Natural killer cell (primary cell): ENCODE results near the gene PRKG1. TPM values are rescaled to one million over a fixed set of nuclear protein-coding genes. Genes with fewer than 3 reads are reported as not detected.

Experiments used
- ATAC-seq, 3 donors: fragments of 150-1000 bp in 2 of 3; fragments of 200-7000 bp in 1 of 3; cut with Tn5 transposase; 1 replicate in 1 of 3; 2 replicates in 2 of 3; pipeline ENCODE4 v1.10.0; 2021; ENCODE audit warnings: mild to moderate bottlenecking in 2 of 3, moderate library complexity in 2 of 3
- DNase-seq, 2 donors: peaks; one replicate each; pipeline versions ENCODE4 v3.0.0 to v3.0.0-alpha.2; 2013 to 2021; ENCODE audit warnings: mixed read lengths in 1 of 2
- H3K27ac ChIP-seq: one replicate; pipeline ENCODE4 v1.5.1; 2013; ENCODE audit warnings: mild to moderate bottlenecking, low read length
- H3K27me3 ChIP-seq: one replicate; pipeline ENCODE4 v1.6.1; 2013; ENCODE audit warnings: low read length; ENCODE audit not compliant: control insufficient read depth, insufficient read depth
- H3K36me3 ChIP-seq: one replicate; pipeline ENCODE4 v1.6.1; 2013; ENCODE audit warnings: low read length; ENCODE audit not compliant: control insufficient read depth, insufficient read depth
- H3K4me1 ChIP-seq: one replicate; pipeline ENCODE4 v1.6.1; 2013; ENCODE audit warnings: low read length; ENCODE audit not compliant: control insufficient read depth, insufficient read depth
- H3K4me3 ChIP-seq: one replicate; pipeline ENCODE4 v1.5.1; 2013; ENCODE audit warnings: low read length
- H3K9me3 ChIP-seq: one replicate; pipeline ENCODE4 v1.6.1; 2013; ENCODE audit warnings: low read length; ENCODE audit not compliant: control insufficient read depth, insufficient read depth
- H3K27ac Mint-ChIP-seq, 2 donors: one replicate each; pipeline ENCODE4 v1.8.0; 2022; ENCODE audit warnings: mild to moderate bottlenecking in 2 of 2, mixed read lengths in 2 of 2, moderate library complexity in 1 of 2
- H3K27me3 Mint-ChIP-seq, 2 donors: one replicate each; pipeline ENCODE4 v1.8.0; 2022; ENCODE audit warnings: low read depth in 2 of 2, mixed read lengths in 2 of 2
- H3K36me3 Mint-ChIP-seq: one replicate; pipeline ENCODE4 v1.8.0; 2022; ENCODE audit warnings: mixed read lengths
- H3K4me1 Mint-ChIP-seq, 2 donors: one replicate each; pipeline ENCODE4 v1.8.0; 2022; ENCODE audit warnings: mixed read lengths in 2 of 2
- H3K4me3 Mint-ChIP-seq: one replicate; pipeline ENCODE4 v1.8.0; 2022; ENCODE audit warnings: mild to moderate bottlenecking, moderate library complexity, mixed read lengths
- H3K9me3 Mint-ChIP-seq, 2 donors: one replicate each; pipeline ENCODE4 v1.8.0; 2022; ENCODE audit warnings: mixed read lengths in 2 of 2
- WGBS: methylation state at CpG from one replicate; pipeline ENCODE4 v1.1.7; 2013; ENCODE audit warnings: missing lambda C conversion rate; ENCODE audit not compliant: insufficient coverage; 5-methylcytosine and 5-hydroxymethylcytosine counted together
- intact Hi-C: fragments of 100-400 bp; cut with micrococcal nuclease; formaldehyde crosslinking; loops from one replicate; pipeline ENCODE4 v1.14.2; 2022
- total RNA-seq, 4 donors: library from RNA; stranded (reverse); fragments of 120-200 nt in 1 of 4; gene quantifications; one replicate each; pipeline versions ENCODE4 v1.2.3 to v1.2.4, GENCODE V29; 2013 to 2022
- TF ChIP-seq, protein P1 (sequence below): fragments of 200-600 bp; IDR thresholded peaks from one replicate; pipeline ENCODE4 v1.8.0; 2022; ENCODE audit warnings: antibody characterized with exemption

PRKG1 gene
- total RNA-seq, 3 donors from 2014 or later (not counting 1 experiment from before 2014, with no cell fraction given): 0.23 to 0.41 (median 0.35) TPM

DNA sequence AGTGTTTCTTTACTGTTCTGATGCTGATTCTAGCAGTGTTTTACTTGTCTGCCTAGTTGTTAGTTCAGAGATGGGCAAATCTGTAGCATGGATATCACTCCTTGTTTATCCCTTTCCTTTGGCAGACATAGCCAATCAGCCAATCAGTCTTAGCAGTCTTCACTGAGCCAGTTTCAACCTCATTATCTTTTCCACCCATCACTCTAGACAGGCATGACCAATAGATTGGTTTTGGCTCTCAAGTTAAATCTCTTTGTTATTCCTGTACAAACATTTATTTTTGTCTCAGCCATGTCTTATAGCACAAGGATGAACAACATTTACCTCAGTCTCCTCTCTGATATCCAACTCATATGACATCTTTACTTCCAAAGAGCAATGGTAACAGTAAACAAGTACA lies 109.5 kb downstream of the PRKG1 start:
- Mint-ChIP-seq H3K27ac (no peak overlapping the region), H3K4me3 (no peak overlapping the region), H3K9me3 (no peaks in the 10 kb centered on the region), H3K4me1 (no peaks in the 10 kb centered on the region), H3K36me3 (no peaks in the 10 kb centered on the region), H3K27me3 (no peaks in the 10 kb centered on the region)
- Histone ChIP-seq H3K36me3 (no peaks in the 10 kb centered on the region), H3K27me3 (no peaks in the 10 kb centered on the region), H3K27ac (no peak overlapping the region), H3K9me3 (no peaks in the 10 kb centered on the region), H3K4me3 (no peak overlapping the region), H3K4me1 (no peaks in the 10 kb centered on the region)
- intact Hi-C loops: no loop called here
- DNase-seq (no peak), ATAC-seq (no peak)
- TF ChIP-seq, protein P1, sequence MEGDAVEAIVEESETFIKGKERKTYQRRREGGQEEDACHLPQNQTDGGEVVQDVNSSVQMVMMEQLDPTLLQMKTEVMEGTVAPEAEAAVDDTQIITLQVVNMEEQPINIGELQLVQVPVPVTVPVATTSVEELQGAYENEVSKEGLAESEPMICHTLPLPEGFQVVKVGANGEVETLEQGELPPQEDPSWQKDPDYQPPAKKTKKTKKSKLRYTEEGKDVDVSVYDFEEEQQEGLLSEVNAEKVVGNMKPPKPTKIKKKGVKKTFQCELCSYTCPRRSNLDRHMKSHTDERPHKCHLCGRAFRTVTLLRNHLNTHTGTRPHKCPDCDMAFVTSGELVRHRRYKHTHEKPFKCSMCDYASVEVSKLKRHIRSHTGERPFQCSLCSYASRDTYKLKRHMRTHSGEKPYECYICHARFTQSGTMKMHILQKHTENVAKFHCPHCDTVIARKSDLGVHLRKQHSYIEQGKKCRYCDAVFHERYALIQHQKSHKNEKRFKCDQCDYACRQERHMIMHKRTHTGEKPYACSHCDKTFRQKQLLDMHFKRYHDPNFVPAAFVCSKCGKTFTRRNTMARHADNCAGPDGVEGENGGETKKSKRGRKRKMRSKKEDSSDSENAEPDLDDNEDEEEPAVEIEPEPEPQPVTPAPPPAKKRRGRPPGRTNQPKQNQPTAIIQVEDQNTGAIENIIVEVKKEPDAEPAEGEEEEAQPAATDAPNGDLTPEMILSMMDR: no peak

DNA sequence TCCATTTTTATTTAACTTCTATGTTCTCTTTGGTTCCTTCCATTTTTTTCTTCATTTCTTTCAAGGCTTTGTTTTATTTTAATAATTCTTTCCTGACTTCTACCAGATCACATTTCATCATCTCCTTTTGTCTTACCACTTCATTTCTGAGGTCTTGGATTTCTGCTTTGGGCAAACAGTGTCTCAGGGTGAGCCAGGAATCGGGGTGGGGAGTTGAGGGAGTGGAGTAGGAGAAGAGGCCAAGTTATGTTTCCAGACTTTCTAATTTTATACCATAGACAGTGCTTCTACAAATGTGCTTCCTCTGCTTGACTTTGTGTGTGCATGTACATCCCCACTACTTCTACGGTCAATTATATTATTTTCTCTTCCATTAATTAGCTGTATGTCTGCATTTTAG lies 112.1 kb downstream of the PRKG1 start:
- Mint-ChIP-seq H3K27ac (no peak overlapping the region), H3K9me3 (no peaks in the 10 kb centered on the region), H3K4me3 (no peak overlapping the region), H3K36me3 (no peaks in the 10 kb centered on the region), H3K27me3 (no peaks in the 10 kb centered on the region), H3K4me1 (no peaks in the 10 kb centered on the region)
- no peaks in the 10 kb centered on the region for H3K4me1 ChIP-seq
- intact Hi-C loops: no loop called here
- H3K27ac ChIP-seq: no peak overlapping the region
- H3K4me3 ChIP-seq: no peak overlapping the region
- no peaks in the 10 kb centered on the region for H3K9me3 ChIP-seq
- no peaks in the 10 kb centered on the region for H3K27me3 ChIP-seq
- DNase-seq (no peak), ATAC-seq (no peak)
- TF ChIP-seq, protein P1: no peak
- no peaks in the 10 kb centered on the region for H3K36me3 ChIP-seq
- 95% methylated on average over 1 of the region's 2 CpGs for WGBS

DNA sequence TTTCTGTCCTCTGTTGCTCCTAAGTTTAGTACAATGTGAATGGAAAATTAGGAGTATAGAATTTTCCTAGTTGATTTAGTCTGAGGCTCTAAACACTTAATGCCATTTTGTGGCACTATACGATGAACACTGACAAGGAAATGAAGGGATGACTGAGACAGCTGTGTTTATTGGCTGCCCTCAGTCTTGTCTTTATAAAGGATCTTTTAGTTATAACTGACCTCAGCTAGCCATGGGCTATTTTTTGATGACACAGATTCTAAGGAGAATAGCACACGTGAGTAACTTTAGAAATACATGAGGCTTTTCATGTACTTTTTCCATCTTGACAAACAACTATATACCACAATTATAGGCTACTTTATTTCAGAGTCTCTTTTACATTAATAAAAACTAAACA lies 113.7 kb downstream of the PRKG1 start:
- intact Hi-C loops: no loop called here
- Mint-ChIP-seq H3K36me3 (no peaks in the 10 kb centered on the region), H3K27me3 (no peaks in the 10 kb centered on the region), H3K4me3 (no peak overlapping the region), H3K9me3 (no peaks in the 10 kb centered on the region), H3K27ac (no peak overlapping the region), H3K4me1 (no peaks in the 10 kb centered on the region)
- H3K27me3 ChIP-seq: no peaks in the 10 kb centered on the region
- H3K4me1 ChIP-seq: no peaks in the 10 kb centered on the region
- 82% methylated on average over 2 of the region's 2 CpGs for WGBS
- ATAC-seq: no peak
- TF ChIP-seq, protein P1: no peak
- DNase-seq: no peak
- no peak overlapping the region for H3K4me3 ChIP-seq
- H3K9me3 ChIP-seq: no peaks in the 10 kb centered on the region
- no peak overlapping the region for H3K27ac ChIP-seq
- H3K36me3 ChIP-seq: no peaks in the 10 kb centered on the region

DNA sequence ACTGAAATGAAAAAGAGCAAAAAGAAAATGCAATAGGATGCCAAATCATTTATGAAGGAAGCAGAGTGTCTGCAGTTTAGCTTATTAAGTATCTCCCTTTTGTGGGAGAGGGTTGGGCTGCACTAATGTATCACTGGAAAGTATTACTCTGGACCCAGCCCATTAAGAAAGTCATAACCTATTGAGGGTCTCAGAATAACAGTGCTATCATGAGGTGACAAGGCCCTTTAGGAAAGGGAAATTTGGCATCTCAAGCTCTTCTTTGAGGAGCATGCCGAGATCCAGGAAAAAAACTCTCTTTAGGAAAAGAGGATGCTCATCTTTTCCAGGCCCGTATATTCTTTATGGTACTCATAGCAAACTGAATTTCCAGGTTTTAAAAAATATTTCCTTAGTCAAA lies 114.6 kb downstream of the PRKG1 start:
- DNase-seq (no peak), ATAC-seq (no peak)
- intact Hi-C loops: no loop called here
- Mint-ChIP-seq H3K9me3 (no peaks in the 10 kb centered on the region), H3K4me3 (no peak overlapping the region), H3K36me3 (no peaks in the 10 kb centered on the region), H3K27ac (no peak overlapping the region), H3K4me1 (no peaks in the 10 kb centered on the region), H3K27me3 (no peaks in the 10 kb centered on the region)
- Histone ChIP-seq H3K4me3 (no peak overlapping the region), H3K27ac (no peak overlapping the region), H3K27me3 (no peaks in the 10 kb centered on the region), H3K36me3 (no peaks in the 10 kb centered on the region), H3K4me1 (no peaks in the 10 kb centered on the region), H3K9me3 (no peaks in the 10 kb centered on the region)
- TF ChIP-seq, protein P1: no peak
- WGBS: 73% methylated on average over 1 of the region's 2 CpGs
